ENCODE data around the gene MAP4K4.

The MAP4K4 gene

GRCh38 chr2:101844055-101844635, 146.6 kb downstream of the MAP4K4 start:
- Mint-ChIP-seq H3K36me3 (peaks cover 49 to 59% of the 10 kb centered on the region in 2 donors), H3K4me3 (no peak overlapping the region), H3K9me3 (no peaks in the 10 kb centered on the region), H3K4me1 (peaks cover 10 to 19% of the 10 kb centered on the region in 2 donors), H3K27me3 (no peaks in the 10 kb centered on the region), H3K27ac (peak overlapping the region; percentile 75)
- DNase-seq = no peak
- no peak for ATAC-seq (replicated peaks)

DNA sequence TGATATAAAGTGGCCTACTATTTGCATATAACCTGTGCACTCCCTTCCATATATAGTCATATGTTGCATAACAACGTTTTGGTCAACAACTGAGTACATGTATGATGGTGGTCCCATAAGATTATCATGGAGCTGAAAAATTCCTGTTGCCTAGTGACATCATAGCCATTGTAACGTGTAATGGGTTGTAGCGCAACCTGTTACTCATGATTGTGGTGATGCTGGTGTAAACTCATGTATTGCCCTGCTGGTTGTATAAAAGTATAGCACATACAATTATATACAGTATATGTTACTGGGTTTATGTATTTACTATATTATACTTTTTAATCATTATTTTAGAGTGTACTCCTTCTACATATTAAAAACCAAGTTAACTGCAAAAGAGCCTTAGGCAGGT, 149.5 kb downstream of the MAP4K4 start:
- no peak for DNase-seq
- Mint-ChIP-seq H3K27me3 (no peaks in the 10 kb centered on the region), H3K27ac (no peak overlapping the region), H3K4me3 (no peak overlapping the region), H3K36me3 (peaks cover 40 to 44% of the 10 kb centered on the region in 2 donors), H3K9me3 (no peaks in the 10 kb centered on the region), H3K4me1 (peaks cover 5 to 12% of the 10 kb centered on the region in 2 donors)
- no peak for ATAC-seq (replicated peaks)

DNA sequence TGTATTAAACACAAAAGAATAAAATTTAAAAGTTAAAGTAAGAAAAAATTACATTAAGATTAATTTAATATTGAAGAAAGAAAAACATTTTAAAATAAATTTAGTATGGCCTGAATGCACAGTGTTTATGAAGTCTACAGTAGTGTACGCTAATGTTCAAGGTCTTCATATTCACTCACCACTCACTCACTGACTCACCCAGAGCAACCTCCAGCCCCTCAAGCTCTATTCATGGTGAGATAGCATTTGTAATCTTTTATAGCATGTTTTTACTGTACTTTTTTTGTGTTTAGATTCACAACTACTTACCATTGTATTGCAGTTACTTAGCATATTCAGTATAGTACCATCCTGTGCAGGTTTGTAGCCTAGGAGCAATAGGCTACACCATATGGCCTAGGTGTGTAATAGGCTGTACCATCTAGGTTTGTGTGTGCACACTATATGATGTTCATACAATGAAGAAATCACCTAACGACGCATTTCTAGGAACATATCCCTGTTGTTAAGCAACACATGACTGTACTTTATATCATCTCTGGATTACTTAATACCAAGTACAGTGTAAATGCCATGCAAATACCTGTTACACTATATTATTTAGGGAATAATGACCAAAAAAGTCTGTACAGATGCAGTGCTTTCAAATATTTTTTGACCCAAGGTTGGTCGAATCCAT, 150.3 kb downstream of the MAP4K4 start:
- no peak for ATAC-seq (replicated peaks)
- Mint-ChIP-seq H3K27me3 (no peaks in the 10 kb centered on the region), H3K27ac (no peak overlapping the region), H3K36me3 (peaks cover 35 to 38% of the 10 kb centered on the region in 2 donors), H3K9me3 (no peaks in the 10 kb centered on the region), H3K4me1 (peaks cover 0 to 5% of the 10 kb centered on the region in 2 donors), H3K4me3 (no peak overlapping the region)
- no peak for DNase-seq

DNA sequence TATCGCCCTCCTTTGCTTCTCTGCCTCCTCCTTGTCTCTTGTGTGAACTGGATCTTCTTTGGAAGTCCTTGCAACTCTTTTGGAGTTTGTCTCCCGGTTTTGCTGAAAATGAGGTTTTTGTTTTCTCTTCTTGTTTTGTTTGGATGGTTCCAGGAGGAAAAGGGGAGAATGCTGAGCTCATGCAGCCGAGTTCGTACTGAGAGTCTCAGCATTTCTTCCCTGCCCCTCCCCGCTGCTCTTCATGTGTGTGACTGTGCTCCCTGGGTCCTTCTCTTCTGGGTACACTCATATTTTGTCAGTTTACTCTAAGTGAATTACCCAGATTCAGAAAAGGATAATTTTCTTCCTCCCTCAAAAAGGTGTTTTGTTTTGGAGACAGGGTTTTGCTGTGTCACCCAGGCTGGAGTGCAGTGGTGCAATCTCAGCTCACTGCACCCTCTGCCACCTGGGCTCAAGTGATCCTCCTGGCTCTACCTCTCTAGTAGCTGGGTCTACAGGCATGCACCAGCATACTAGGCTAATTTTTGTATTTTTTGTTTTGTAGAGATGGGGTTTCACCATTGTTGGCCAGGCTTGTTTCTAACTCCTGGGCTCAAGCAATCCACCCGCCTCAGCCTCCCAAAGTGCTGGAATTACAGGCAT, 151.4 kb downstream of the MAP4K4 start:
- Mint-ChIP-seq H3K9me3 (no peaks in the 10 kb centered on the region), H3K27me3 (no peaks in the 10 kb centered on the region), H3K36me3 (peaks cover 35 to 40% of the 10 kb centered on the region in 2 donors), H3K4me3 (no peak overlapping the region), H3K27ac (peak overlapping the region; percentile 43), H3K4me1 (peaks cover 0 to 5% of the 10 kb centered on the region in 2 donors)
- DNase-seq (no peak), ATAC-seq (replicated peaks) (no peak)

DNA sequence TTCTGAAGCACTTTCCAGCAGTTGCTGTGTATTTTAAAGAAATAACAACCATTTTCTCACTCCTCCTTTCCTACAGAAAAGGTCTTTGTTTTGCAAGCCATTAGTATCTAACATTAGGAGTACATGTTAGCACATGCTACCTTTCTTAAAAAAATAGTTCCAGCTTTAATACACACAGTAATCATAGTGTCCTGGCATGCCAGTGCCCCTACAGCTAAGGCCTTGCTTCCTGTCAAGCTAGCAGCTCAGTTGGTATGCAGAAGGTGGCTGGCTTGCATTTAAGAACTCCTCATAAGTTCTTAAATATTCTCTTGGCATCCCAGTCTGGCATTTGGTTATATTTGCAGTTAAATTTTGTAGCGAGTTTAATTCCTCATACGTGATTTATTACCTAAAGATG, 152.9 kb downstream of the MAP4K4 start:
- no peak for DNase-seq
- H3K4me1 Mint-ChIP-seq = peaks cover 2 to 5% of the 10 kb centered on the region in 2 donors
- H3K9me3 Mint-ChIP-seq = no peaks in the 10 kb centered on the region
- peaks cover 31 to 39% of the 10 kb centered on the region in 2 donors for H3K36me3 Mint-ChIP-seq
- no peak for ATAC-seq (replicated peaks)
- H3K27me3 Mint-ChIP-seq = no peaks in the 10 kb centered on the region
- H3K4me3 Mint-ChIP-seq = no peak overlapping the region
- H3K27ac Mint-ChIP-seq = no peak overlapping the region

GRCh38 chr2:101850991-101851390, 153.5 kb downstream of the MAP4K4 start:
- Mint-ChIP-seq H3K9me3 (no peaks in the 10 kb centered on the region), H3K36me3 (peaks cover 34 to 45% of the 10 kb centered on the region in 2 donors), H3K27ac (no peak overlapping the region), H3K4me3 (no peak overlapping the region), H3K4me1 (peaks cover 2 to 5% of the 10 kb centered on the region in 2 donors), H3K27me3 (no peaks in the 10 kb centered on the region)
- ATAC-seq (replicated peaks) (no peak), DNase-seq (no peak)

DNA sequence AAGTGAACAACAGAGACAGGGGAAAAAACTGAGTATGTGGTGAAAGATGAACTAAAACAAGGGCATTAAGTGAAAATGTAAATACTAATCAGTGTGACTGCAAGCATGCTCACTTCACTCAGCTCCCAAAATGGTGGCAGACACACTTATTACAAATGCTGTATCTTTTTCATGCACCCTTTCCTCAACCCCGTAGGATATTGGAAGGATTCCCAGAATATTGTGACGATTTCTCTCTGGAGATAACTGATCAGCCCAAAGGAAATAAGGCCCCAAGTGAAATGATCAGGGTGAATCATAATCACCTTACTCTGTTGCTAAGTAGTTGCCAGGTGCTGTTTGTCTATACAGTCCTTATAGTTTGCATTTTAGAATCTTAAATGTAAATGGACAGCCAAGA, 155.3 kb downstream of the MAP4K4 start:
- DNase-seq (no peak), ATAC-seq (replicated peaks) (no peak)
- Mint-ChIP-seq H3K4me3 (no peak overlapping the region), H3K9me3 (no peaks in the 10 kb centered on the region), H3K27ac (peak overlapping the region; percentile 7), H3K36me3 (peaks cover 28 to 42% of the 10 kb centered on the region in 2 donors), H3K27me3 (no peaks in the 10 kb centered on the region), H3K4me1 (peaks cover 2 to 5% of the 10 kb centered on the region in 2 donors)

DNA sequence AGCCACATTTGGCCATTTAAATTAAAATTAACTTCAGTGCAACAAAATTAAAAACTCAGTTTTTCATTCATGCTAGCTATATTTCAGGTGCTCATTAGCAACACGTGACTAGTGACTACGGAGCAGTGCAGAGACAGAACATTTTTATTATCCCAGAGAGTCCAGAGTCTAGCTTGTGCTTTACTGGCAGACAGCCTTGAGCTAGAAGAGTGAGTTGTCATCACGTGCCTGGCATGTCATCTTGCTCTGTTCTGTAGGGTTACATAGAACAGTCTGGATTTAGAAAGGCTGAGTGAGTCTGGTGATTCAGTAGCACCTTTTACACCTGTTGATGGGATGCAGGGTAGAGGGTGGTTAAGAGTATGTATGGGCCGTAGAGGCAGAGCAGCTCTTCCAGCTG, 157.4 kb downstream of the MAP4K4 start:
- Mint-ChIP-seq H3K27me3 (no peaks in the 10 kb centered on the region), H3K4me1 (peaks cover 0 to 2% of the 10 kb centered on the region in 2 donors), H3K9me3 (no peaks in the 10 kb centered on the region), H3K4me3 (no peak overlapping the region), H3K36me3 (peaks cover 28 to 43% of the 10 kb centered on the region in 2 donors), H3K27ac (peak overlapping the region; percentile 59)
- DNase-seq = no peak
- no peak for ATAC-seq (replicated peaks)

DNA sequence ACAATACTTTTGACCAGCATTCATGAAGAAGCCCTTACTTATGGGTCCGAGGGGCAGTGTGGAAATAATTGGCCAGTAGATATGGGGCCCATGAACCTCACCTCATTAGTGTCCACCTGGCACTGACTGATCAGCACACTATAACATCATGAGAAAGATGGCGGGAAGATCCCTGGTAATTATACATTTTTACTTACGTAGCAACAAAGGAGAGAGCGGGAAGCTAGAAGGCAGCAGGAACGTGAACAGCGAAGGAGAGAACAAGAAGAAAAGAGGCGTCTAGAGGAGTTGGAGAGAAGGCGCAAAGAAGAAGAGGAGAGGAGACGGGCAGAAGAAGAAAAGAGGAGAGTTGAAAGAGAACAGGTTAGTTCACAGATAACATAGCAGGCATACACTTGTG, 158.3 kb downstream of the MAP4K4 start:
- no peak overlapping the region for H3K27ac Mint-ChIP-seq
- ATAC-seq (replicated peaks) = no peak

DNA sequence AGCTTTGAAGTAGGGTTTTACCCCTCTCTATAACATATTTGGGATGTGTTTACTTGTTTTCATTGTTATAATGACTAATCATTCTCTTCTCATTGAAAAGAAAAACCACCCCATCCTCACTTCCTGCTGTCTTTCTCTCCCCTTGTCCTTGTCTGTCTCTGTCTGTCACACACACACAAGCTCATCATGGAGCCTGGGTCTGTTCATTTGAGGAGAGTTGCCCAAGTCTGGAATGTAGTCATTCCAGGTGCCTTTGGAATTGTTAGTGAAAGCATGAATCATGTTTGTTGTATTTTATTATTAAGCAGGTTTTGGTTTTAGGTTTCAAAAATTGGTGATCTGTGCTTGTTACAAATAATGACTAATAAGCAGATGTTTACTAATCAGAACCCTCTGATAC, 160.7 kb downstream of the MAP4K4 start:
- DNase-seq (no peak), ATAC-seq (replicated peaks) (no peak)
- H3K9me3 Mint-ChIP-seq = no peaks in the 10 kb centered on the region
- no peaks in the 10 kb centered on the region for H3K27me3 Mint-ChIP-seq
- no peak overlapping the region for H3K4me3 Mint-ChIP-seq
- peaks cover 4 to 7% of the 10 kb centered on the region in 2 donors for H3K4me1 Mint-ChIP-seq
- H3K36me3 Mint-ChIP-seq = peaks cover 36 to 58% of the 10 kb centered on the region in 2 donors
- H3K27ac Mint-ChIP-seq = no peak overlapping the region

More for the DNA sequence above, 158.3 kb downstream of the MAP4K4 start:
- no peak overlapping the region for H3K4me3 Mint-ChIP-seq
- no peak for DNase-seq
- H3K4me1 Mint-ChIP-seq = peaks cover 0 to 2% of the 10 kb centered on the region in 2 donors
- no peaks in the 10 kb centered on the region for H3K9me3 Mint-ChIP-seq
- no peaks in the 10 kb centered on the region for H3K27me3 Mint-ChIP-seq
- peaks cover 32 to 50% of the 10 kb centered on the region in 2 donors for H3K36me3 Mint-ChIP-seq

GRCh38 chr2:101858910-101859309, 161.4 kb downstream of the MAP4K4 start:
- peaks cover 38 to 58% of the 10 kb centered on the region in 2 donors for H3K36me3 Mint-ChIP-seq
- ATAC-seq (replicated peaks) (no peak), DNase-seq (no peak)
- peaks cover 4 to 7% of the 10 kb centered on the region in 2 donors for H3K4me1 Mint-ChIP-seq
- no peak overlapping the region for H3K27ac Mint-ChIP-seq
- H3K27me3 Mint-ChIP-seq = no peaks in the 10 kb centered on the region
- H3K4me3 Mint-ChIP-seq = no peak overlapping the region
- H3K9me3 Mint-ChIP-seq = no peaks in the 10 kb centered on the region

GRCh38 chr2:101859604-101860003, 162.1 kb downstream of the MAP4K4 start:
- H3K9me3 Mint-ChIP-seq = no peaks in the 10 kb centered on the region
- H3K36me3 Mint-ChIP-seq = peaks cover 38 to 56% of the 10 kb centered on the region in 2 donors
- DNase-seq (no peak), ATAC-seq (replicated peaks) (no peak)
- H3K27ac Mint-ChIP-seq = no peak overlapping the region
- H3K27me3 Mint-ChIP-seq = no peaks in the 10 kb centered on the region
- peaks cover 4 to 7% of the 10 kb centered on the region in 2 donors for H3K4me1 Mint-ChIP-seq
- H3K4me3 Mint-ChIP-seq = no peak overlapping the region

- Mint-ChIP-seq H3K4me3 (no peak overlapping the region), H3K27ac (no peak overlapping the region), H3K27me3 (no peaks in the 10 kb centered on the region), H3K9me3 (no peaks in the 10 kb centered on the region), H3K36me3 (peaks cover 42 to 60% of the 10 kb centered on the region in 2 donors), H3K4me1 (peaks cover 2 to 7% of the 10 kb centered on the region in 2 donors)
- DNase-seq (no peak), ATAC-seq (replicated peaks) (no peak)
These were observed 162.7 kb downstream of the MAP4K4 start for GRCh38 chr2:101860157-101860556.

- Mint-ChIP-seq H3K9me3 (no peaks in the 10 kb centered on the region), H3K27ac (no peak overlapping the region), H3K4me1 (peaks cover 2 to 7% of the 10 kb centered on the region in 2 donors), H3K4me3 (no peak overlapping the region), H3K27me3 (no peaks in the 10 kb centered on the region), H3K36me3 (peaks cover 37 to 61% of the 10 kb centered on the region in 2 donors)
- DNase-seq = no peak
- ATAC-seq (replicated peaks) = no peak
These were observed 163.3 kb downstream of the MAP4K4 start for GRCh38 chr2:101860782-101861181.

DNA sequence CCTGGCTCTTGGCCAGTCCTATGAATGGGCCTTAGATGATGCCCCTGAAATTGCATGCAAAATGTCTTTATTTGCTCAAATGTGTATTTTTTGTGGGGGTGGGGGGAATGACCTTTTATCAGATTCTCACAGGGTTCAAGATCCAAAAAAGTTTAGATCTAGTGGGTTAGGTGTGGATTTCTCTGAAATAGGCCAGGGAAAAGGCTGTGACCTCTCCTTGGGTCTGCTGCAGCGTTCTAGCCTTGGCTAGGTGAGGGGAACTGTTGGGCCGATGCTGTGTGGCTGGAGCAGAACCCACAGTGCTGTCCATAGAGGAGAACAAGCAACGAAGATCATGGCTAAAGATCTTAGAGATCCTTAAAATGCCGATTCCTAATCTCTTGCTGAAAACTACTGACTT, 163.9 kb downstream of the MAP4K4 start:
- H3K27me3 Mint-ChIP-seq = no peaks in the 10 kb centered on the region
- H3K4me3 Mint-ChIP-seq = no peak overlapping the region
- peak overlapping the region; percentile 82 for H3K27ac Mint-ChIP-seq
- H3K36me3 Mint-ChIP-seq = peaks cover 39 to 60% of the 10 kb centered on the region in 2 donors
- H3K4me1 Mint-ChIP-seq = peaks cover 2 to 7% of the 10 kb centered on the region in 2 donors
- H3K9me3 Mint-ChIP-seq = no peaks in the 10 kb centered on the region
- DNase-seq (no peak), ATAC-seq (replicated peaks) (no peak)
